H1 (cell line): ENCODE data around the gene HDLBP. TPM values are rescaled to one million over a fixed set of nuclear protein-coding genes. Genes with fewer than 3 reads are reported as not detected.

ENCODE experiments used
- ASH2L ChIP-seq: fragments of 200-600, 300-600 bp; sonication (generic); IDR thresholded peaks from one replicate; pipeline ENCODE4 v1.7.1; 2017; ENCODE audit warnings: low read length
- BRCA1 ChIP-seq: IDR thresholded peaks from 2 replicates; pipeline ENCODE4 v1.6.1; 2012; ENCODE audit warnings: low read depth, low read length, improper control_type of control experiment
- EGR1 ChIP-seq: IDR thresholded peaks from 2 replicates; pipeline ENCODE4 v1.6.1; 2011; ENCODE audit warnings: low read depth, low read length, borderline replicate concordance
- SP4 ChIP-seq: IDR thresholded peaks from 2 replicates; pipeline ENCODE4 v1.6.1; 2012; ENCODE audit warnings: low read length, inconsistent platforms
- SRF ChIP-seq: IDR thresholded peaks from 2 replicates; pipeline ENCODE4 v1.6.1; 2011; ENCODE audit warnings: mild to moderate bottlenecking, low read depth, low read length, moderate library complexity
- SUZ12 ChIP-seq: fragments of 200-600 bp; sonication (generic); IDR thresholded peaks from 2 replicates; pipeline ENCODE4 v1.6.1; 2012; ENCODE audit warnings: mild to moderate bottlenecking, inconsistent platforms, low read length, moderate library complexity, mixed read lengths
- ZNF274 ChIP-seq: IDR thresholded peaks from 2 replicates; pipeline ENCODE4 v1.7.0; 2012; ENCODE audit warnings: low read length, borderline replicate concordance; ENCODE audit errors: extremely low read depth
- polyA plus RNA-seq, 7 experiments: library from polyadenylated mRNA; depleted of rRNA in 3 of 7; stranded (reverse) in 5 of 7; unstranded in 2 of 7; fragments of >200 nt in 5 of 7; fragments of 200-250 nt in 2 of 7; gene quantifications; 1 replicate in 5 of 7; 2 replicates in 1 of 7; 4 replicates in 1 of 7; pipeline versions ENCODE4 v1.2.1 to v1.2.3, GENCODE V29; 2011 to 2013; ENCODE audit warnings: missing spikeins in 2 of 7, mixed read lengths in 2 of 7
- total RNA-seq: library from RNA; stranded (reverse); fragmentation: NEBNext Ultra II Directional; extraction: Animal tissue kit (Norgen Biotek cat#: 25700); gene quantifications from 2 replicates; pipeline ENCODE4 v1.2.1, GENCODE V29; 2021
- TF ChIP-seq, protein P1 (sequence below): fragments of 300-600 bp; sonication (generic); IDR thresholded peaks from 2 replicates; pipeline ENCODE4 v1.7.1; 2012; ENCODE audit warnings: low read length, moderate library complexity, mild to moderate bottlenecking, inconsistent platforms; ENCODE audit not compliant: insufficient replicate concordance
- TF ChIP-seq, protein P2 (sequence below): IDR thresholded peaks from 2 replicates; pipeline ENCODE4 v1.6.1; 2011; ENCODE audit warnings: low read length, improper control_type of control experiment

Gene HDLBP
- total and polyA plus RNA-seq, 2 of the 8 experiments (the other 6 are each of a cell fraction or from before 2014, with no cell fraction given): 185 to 360 TPM

DNA sequence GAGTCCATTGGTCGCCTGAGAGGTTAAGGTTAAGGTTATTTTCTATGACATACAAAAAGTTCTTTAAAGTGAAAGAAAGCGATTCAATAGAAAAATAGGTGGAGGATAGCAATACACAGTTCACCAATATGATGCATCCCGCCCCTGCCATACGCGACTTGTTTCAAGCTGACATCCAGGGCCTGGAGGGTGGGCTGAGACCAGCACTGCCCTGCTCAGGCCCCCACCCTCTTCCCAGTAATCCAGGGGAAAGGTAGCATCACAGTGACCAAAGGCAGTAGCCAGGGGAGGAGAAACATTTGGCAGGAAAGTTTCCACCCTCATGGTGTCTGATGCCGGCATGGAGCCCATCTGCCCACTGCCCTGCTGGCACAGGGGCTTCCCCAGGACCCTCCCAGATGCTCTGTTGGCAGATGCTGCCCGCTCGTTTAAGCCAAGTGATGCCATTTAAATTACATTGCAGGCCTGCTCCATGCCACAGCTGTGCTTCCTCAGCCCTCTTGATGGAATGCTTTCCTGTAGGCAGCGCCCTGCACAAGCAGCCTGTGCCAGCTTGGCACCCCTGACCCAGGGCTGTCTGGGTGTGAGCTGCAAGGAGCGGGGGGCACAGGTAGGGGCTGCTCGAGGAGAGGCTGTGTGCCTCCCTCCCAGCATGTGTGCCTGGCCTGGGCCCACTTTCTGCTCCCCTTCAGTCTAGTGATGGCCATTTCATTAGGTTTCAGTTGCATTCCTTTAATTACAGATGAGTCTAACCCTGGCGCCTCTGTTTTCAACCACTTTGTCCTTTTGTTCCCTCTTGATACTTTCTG is 137.7 kb downstream of the HDLBP start (continued):
- TF ChIP-seq, protein P1, sequence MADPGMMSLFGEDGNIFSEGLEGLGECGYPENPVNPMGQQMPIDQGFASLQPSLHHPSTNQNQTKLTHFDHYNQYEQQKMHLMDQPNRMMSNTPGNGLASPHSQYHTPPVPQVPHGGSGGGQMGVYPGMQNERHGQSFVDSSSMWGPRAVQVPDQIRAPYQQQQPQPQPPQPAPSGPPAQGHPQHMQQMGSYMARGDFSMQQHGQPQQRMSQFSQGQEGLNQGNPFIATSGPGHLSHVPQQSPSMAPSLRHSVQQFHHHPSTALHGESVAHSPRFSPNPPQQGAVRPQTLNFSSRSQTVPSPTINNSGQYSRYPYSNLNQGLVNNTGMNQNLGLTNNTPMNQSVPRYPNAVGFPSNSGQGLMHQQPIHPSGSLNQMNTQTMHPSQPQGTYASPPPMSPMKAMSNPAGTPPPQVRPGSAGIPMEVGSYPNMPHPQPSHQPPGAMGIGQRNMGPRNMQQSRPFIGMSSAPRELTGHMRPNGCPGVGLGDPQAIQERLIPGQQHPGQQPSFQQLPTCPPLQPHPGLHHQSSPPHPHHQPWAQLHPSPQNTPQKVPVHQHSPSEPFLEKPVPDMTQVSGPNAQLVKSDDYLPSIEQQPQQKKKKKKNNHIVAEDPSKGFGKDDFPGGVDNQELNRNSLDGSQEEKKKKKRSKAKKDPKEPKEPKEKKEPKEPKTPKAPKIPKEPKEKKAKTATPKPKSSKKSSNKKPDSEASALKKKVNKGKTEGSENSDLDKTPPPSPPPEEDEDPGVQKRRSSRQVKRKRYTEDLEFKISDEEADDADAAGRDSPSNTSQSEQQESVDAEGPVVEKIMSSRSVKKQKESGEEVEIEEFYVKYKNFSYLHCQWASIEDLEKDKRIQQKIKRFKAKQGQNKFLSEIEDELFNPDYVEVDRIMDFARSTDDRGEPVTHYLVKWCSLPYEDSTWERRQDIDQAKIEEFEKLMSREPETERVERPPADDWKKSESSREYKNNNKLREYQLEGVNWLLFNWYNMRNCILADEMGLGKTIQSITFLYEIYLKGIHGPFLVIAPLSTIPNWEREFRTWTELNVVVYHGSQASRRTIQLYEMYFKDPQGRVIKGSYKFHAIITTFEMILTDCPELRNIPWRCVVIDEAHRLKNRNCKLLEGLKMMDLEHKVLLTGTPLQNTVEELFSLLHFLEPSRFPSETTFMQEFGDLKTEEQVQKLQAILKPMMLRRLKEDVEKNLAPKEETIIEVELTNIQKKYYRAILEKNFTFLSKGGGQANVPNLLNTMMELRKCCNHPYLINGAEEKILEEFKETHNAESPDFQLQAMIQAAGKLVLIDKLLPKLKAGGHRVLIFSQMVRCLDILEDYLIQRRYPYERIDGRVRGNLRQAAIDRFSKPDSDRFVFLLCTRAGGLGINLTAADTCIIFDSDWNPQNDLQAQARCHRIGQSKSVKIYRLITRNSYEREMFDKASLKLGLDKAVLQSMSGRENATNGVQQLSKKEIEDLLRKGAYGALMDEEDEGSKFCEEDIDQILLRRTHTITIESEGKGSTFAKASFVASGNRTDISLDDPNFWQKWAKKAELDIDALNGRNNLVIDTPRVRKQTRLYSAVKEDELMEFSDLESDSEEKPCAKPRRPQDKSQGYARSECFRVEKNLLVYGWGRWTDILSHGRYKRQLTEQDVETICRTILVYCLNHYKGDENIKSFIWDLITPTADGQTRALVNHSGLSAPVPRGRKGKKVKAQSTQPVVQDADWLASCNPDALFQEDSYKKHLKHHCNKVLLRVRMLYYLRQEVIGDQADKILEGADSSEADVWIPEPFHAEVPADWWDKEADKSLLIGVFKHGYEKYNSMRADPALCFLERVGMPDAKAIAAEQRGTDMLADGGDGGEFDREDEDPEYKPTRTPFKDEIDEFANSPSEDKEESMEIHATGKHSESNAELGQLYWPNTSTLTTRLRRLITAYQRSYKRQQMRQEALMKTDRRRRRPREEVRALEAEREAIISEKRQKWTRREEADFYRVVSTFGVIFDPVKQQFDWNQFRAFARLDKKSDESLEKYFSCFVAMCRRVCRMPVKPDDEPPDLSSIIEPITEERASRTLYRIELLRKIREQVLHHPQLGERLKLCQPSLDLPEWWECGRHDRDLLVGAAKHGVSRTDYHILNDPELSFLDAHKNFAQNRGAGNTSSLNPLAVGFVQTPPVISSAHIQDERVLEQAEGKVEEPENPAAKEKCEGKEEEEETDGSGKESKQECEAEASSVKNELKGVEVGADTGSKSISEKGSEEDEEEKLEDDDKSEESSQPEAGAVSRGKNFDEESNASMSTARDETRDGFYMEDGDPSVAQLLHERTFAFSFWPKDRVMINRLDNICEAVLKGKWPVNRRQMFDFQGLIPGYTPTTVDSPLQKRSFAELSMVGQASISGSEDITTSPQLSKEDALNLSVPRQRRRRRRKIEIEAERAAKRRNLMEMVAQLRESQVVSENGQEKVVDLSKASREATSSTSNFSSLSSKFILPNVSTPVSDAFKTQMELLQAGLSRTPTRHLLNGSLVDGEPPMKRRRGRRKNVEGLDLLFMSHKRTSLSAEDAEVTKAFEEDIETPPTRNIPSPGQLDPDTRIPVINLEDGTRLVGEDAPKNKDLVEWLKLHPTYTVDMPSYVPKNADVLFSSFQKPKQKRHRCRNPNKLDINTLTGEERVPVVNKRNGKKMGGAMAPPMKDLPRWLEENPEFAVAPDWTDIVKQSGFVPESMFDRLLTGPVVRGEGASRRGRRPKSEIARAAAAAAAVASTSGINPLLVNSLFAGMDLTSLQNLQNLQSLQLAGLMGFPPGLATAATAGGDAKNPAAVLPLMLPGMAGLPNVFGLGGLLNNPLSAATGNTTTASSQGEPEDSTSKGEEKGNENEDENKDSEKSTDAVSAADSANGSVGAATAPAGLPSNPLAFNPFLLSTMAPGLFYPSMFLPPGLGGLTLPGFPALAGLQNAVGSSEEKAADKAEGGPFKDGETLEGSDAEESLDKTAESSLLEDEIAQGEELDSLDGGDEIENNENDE: no peak
- TF ChIP-seq ZNF274: no peak
- TF ChIP-seq BRCA1: no peak
- TF ChIP-seq, protein P2, sequence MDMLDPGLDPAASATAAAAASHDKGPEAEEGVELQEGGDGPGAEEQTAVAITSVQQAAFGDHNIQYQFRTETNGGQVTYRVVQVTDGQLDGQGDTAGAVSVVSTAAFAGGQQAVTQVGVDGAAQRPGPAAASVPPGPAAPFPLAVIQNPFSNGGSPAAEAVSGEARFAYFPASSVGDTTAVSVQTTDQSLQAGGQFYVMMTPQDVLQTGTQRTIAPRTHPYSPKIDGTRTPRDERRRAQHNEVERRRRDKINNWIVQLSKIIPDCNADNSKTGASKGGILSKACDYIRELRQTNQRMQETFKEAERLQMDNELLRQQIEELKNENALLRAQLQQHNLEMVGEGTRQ: no peak
- TF ChIP-seq ASH2L: no peak
- no peak for TF ChIP-seq SUZ12
- TF ChIP-seq SP4: no peak
- TF ChIP-seq EGR1: no peak
- no peak for TF ChIP-seq SRF
